Measurements from ENCODE around the gene ATXN10.

GRCh38 chr22:45882881-45883810, 211.5 kb downstream of the ATXN10 start:
- TF ChIP-seq, protein P1, sequence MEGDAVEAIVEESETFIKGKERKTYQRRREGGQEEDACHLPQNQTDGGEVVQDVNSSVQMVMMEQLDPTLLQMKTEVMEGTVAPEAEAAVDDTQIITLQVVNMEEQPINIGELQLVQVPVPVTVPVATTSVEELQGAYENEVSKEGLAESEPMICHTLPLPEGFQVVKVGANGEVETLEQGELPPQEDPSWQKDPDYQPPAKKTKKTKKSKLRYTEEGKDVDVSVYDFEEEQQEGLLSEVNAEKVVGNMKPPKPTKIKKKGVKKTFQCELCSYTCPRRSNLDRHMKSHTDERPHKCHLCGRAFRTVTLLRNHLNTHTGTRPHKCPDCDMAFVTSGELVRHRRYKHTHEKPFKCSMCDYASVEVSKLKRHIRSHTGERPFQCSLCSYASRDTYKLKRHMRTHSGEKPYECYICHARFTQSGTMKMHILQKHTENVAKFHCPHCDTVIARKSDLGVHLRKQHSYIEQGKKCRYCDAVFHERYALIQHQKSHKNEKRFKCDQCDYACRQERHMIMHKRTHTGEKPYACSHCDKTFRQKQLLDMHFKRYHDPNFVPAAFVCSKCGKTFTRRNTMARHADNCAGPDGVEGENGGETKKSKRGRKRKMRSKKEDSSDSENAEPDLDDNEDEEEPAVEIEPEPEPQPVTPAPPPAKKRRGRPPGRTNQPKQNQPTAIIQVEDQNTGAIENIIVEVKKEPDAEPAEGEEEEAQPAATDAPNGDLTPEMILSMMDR (IDR thresholded peaks at IDR 0.05; ENCODE audit: borderline replicate concordance, extremely low read depth, low read length, poor library complexity, severe bottlenecking): no peak
- TF ChIP-seq EZH2 (IDR thresholded peaks at IDR 0.05; ENCODE audit: borderline replicate concordance, low read depth, low read length, severe bottlenecking): no peak
